KOPT-K1 (cell line): ENCODE data around the gene PDIA4.
"Not testable (repeated sequence)": the region's sequence is repeated elsewhere in the genome, so short reads cannot be mapped to it uniquely, and the experiment has no call there.

Experiments
- H3K27ac ChIP-seq: fragments of 200-600 bp; sonication (generic); 2 replicates; pipeline ENCODE4 v1.5.1; 2016; ENCODE audit warnings: antibody characterized with exemption, mild to moderate bottlenecking, low read depth, low read length; ENCODE audit not compliant: poor library complexity, severe bottlenecking
- H3K36me3 ChIP-seq: fragments of 200-600 bp; sonication (generic); 2 replicates; pipeline ENCODE4 v1.5.1; 2017; ENCODE audit warnings: antibody characterized with exemption, mild to moderate bottlenecking, low read length, moderate library complexity; ENCODE audit not compliant: insufficient read depth
- H3K9me3 ChIP-seq: fragments of 200-600 bp; sonication (generic); 2 replicates; pipeline ENCODE4 v1.5.1; 2017; ENCODE audit warnings: antibody characterized with exemption, low read length, mild to moderate bottlenecking; ENCODE audit not compliant: insufficient read depth, poor library complexity, severe bottlenecking

The PDIA4 gene

DNA sequence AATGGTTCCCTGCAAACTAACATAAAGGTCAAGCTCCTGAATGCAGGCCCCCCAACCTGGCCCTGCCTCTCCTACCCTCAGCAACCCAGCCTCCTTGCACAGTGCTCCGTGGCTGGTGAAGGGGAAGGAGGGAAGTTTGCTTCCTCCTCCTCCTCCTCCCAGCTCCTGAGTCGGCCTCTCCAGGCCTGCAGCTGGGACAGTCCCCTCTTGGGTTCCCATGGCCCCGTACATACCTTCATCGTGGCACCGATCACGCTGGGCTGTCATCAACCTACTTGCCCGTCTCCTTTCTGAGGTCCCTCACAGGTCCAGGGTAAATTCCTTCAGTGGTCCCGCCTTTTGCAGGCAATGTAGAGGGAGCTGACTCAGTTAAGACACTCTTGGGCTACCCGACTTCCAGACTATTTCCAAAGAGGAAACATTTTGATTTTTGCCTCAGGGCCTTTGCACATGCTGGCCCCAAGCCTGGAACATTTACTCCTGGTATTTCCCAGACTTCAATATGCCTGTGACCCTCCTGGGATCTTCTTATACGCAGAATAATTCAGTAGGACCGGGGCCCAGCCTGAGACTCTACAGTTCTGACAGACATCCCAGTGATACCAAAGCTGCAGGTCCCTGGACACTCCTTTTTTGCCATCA lies 26.8 kb downstream of the PDIA4 start:
- Histone ChIP-seq H3K27ac (no peak overlapping the region), H3K36me3 (peaks cover 67% of the 10 kb centered on the region)

DNA sequence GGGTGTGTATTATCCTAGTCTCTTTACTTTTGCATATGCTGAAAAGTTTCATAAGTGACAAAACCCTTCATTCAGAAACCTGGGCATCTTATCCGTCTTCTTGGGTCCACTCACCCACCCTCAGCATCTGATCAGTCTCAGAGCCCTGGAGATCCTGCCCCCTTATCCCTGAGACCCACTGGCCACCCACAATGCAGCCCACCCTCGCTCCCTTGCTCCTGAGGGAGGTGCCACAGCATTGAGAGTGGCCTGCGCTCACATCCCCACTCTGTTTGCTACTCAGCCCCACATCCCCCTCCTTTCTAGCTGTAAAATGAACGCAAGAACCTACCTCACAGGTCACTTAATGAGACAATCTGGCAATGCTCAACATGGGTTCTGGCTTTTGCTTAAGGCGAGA lies 27.3 kb downstream of the PDIA4 start:
- Histone ChIP-seq H3K27ac (no peak overlapping the region), H3K36me3 (peaks cover 62% of the 10 kb centered on the region), H3K9me3 (no peaks in the 10 kb centered on the region)

More for the DNA sequence above, 26.8 kb downstream of the PDIA4 start:
- no peaks in the 10 kb centered on the region for H3K9me3 ChIP-seq

DNA sequence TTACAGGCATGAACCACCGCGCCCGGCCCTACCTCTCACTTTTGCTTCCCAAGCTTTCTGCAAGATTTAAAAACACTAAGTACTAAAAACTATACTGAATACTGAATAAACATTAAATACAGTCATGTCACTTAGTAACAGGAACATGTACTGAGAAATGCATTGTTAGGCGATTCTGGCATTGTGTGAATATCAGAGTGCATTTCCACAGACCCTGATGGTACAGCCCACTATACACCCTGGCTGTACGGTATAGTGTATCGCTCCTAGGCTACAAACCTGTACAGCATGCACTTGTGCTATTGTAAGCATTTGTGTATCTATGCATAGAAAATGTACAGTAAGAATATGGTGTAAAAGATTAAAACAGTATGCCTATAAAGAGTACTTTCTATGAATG lies 29.1 kb downstream of the PDIA4 start:
- Histone ChIP-seq H3K9me3 (no peaks in the 10 kb centered on the region), H3K36me3 (peaks cover 44% of the 10 kb centered on the region), H3K27ac (no peak overlapping the region)

DNA sequence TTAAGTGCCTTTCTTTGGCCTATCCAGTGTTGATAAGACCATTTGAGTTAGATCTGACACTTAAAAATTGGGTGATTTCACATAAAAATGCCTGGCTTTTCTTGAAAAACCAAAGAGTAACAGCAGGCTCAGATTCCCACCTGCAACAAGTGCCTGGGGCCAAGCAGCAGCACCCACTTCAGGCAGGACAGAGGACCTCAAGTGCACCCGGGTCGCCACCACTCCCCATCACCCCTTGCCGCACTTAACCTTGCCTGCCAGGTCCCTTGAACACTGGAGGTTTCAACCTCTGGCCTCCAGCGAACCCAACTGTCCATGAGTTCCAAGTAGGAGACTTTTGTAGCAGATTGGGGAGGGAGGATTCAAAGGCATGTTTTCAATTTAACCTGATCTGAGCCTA lies 30.8 kb downstream of the PDIA4 start:
- no peak overlapping the region for H3K27ac ChIP-seq
- peaks cover 27% of the 10 kb centered on the region for H3K36me3 ChIP-seq
- no peaks in the 10 kb centered on the region for H3K9me3 ChIP-seq

DNA sequence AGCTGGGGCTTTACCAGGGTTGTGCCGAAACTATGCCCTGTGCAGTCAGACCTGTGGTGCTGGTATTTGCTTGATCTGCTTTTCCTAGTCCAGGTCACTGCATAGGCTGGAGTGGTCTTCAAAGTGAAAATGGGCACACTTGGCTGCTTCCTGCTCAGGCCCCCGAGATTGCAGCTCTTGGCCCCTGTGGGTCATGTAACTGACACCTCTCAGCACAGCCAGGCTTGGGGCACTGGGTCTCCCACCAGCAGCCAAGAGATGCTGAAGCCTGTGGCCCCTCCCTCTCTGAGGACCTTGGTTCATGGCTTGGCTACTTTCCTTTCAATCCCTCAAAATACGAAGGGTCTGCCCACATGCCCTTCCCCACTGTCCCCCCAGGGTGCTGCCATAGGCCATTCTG lies 33.7 kb downstream of the PDIA4 start:
- H3K27ac ChIP-seq = no peak overlapping the region
- H3K36me3 ChIP-seq = peaks cover under 1% of the 10 kb centered on the region; the same call in 1 of the 2 replicates
- H3K9me3 ChIP-seq = no peaks in the 10 kb centered on the region

DNA sequence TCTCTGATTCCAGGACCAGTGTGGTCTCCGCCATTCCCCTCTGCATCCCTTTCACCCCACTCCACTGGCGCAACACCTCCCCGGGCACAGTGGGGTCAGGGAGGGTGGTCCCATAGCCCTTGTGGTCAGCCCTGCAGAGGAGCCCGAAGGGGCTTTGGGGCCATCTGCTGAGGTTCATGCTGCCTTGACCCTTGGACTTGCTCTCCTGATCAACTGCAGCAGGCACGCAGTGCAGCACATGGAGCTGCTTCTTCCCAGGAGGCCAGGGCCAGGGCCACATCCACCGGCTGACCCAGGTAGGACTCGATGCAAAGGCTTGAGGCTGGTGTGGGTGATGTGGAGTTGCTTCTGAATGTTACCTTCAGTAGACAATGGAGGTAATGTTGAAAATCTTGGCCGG lies 35.1 kb downstream of the PDIA4 start:
- H3K36me3 ChIP-seq = no peaks in the 10 kb centered on the region
- no peak overlapping the region for H3K27ac ChIP-seq

DNA sequence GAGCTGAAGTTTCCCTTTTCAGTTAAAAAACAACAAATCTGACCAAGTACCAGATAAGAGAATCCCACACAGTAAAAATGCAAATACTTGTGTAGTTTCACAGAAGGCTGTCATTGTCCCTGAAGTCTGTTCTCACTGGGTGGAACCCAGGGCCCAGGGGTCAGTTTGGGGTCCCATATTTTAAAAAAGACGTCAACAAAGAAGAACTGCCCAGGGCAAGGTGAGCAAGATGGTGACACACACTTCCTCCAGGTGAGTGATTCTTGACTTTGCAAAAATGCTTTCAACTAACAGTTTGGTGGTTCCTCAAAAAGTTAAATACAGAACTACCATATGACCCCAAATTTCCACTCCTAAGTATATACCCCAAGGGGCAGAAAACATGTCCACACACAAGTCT lies 36.8 kb downstream of the PDIA4 start:
- Histone ChIP-seq H3K9me3 (no peaks in the 10 kb centered on the region), H3K36me3 (no peaks in the 10 kb centered on the region), H3K27ac (no peak overlapping the region)

More for the DNA sequence above, 35.1 kb downstream of the PDIA4 start:
- H3K9me3 ChIP-seq = no peaks in the 10 kb centered on the region

DNA sequence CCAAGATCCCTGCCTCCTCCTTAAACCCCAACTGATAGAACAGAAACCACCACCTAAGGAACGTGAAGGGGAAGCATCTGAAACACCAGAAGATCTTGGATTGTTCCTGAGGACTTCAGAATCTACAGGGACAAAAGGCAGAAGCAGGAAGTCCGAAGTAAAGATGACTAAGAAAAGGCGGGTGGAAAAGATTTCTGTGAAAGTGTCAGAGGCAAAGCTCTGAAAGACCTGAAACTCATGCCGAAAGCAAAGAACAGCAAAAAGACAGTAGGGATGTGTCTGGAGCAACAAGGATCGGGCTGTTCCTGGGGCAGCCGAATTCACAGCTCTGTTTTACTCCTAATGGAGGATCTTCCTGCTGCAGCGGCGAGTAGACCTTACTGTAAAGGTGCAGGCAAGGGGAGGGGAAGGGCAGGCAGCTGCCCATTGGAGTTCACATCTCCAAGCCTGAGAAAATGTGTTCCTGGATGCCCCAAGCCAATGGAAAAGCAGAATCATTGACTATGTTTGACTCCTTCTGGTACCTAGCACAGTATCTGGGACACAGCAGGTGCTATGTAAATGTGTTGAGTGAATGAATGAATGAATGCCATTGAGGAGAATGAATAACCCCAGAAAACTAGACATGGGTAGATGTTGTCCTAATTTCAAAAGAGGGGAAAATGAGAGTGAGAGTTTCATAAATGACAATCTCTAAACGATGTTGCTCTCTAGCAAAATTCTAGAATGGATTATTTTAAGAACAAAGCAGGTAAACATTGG lies 40.4 kb downstream of the PDIA4 start:
- no peaks in the 10 kb centered on the region for H3K36me3 ChIP-seq
- H3K9me3 ChIP-seq = no peaks in the 10 kb centered on the region
- peak overlapping the region; percentile 58 for H3K27ac ChIP-seq

DNA sequence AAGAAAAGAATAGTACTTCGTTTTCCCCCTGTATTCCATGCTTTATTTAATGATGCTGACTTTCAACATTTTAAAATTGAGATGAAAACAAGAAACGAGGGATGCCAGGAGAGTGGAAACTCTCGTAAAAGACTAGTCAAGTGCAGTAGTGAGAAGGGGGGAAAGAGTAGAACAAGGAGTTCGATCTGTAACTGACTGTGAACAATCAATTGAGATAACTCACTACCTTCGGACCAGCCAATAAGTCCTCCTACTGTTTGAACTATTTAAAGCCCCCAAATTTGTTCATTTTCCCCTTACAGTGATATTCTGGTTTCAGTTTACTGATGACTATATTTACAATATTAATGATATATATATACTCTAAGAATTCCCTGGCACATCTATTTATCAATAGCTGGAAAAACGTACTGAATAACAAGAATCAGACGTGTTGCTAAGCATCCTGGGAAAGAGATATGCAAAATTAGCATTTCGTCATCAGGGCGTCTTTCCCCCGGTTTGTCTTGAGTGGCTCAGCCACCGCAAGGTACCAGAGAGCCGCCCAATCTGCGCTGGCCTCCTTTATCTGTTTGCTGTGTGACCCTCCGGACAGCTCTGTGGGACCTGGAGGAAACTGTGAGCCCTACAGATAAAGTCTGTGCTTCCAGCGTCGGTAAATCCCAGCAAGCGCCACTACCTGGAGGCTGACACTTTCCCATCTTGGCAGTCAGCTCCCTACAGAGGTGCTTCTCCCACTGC lies 41.1 kb downstream of the PDIA4 start:
- Histone ChIP-seq H3K27ac (peak overlapping the region; percentile 58), H3K9me3 (no peaks in the 10 kb centered on the region), H3K36me3 (no peaks in the 10 kb centered on the region)

DNA sequence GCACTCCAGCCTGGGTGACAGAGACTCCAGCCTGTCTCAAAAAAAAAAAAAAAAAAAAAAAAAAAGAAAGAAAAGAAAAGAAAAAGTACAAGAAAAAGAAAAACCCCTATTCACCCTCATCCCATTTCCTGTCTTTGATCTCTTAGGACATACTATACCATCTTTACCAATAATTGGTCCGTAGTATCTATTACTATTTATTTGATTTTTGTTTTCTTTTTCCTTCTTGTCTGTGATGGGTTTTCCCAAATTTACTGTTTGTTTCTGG lies 41.6 kb downstream of the PDIA4 start:
- no peaks in the 10 kb centered on the region for H3K36me3 ChIP-seq
- H3K27ac ChIP-seq = no peak overlapping the region
- H3K9me3 ChIP-seq = no peaks in the 10 kb centered on the region

DNA sequence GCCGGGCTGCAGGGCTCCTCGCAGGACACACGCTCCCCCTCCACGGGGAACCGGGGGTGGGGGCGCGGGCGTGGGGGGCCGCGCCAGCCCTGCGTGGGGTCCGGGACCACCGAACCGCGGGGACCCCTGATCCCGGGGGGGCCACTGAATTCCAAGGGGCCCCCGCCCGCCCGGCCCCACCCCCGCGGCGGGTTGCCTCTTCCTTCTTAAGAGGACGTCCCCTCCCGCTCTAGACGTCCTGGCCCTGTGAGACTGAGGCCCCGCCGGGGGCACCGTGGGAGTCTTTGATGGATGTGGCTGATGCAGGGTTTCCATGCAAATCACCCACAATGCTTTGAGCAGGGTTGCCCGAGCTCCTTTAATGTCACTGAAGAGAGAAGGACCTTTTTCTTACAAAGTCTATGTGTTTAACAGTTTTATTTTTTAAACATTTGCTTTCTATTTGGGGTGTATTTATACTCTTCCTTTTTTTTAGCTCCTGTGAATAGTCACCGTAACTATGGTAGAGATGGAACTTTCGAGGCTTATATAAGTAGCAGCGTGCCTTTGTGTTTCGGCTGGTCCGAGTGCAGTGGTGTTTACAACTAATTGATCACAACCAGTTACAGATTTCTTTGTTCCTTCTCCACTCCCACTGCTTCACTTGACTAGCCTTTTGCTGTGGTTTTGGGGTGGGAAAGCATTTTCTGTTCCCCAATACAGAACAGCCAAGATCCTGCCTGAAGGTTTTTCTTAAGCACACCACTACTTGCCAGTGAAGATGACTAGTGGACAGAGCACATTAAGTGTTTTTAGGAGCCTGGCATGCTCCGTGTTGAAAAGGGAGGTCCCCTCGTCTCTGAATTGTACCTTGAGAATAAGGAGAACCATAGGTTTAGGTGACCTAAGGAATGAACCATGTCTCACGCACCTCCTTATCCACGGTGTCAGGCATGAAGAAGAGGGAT lies 44.8 kb downstream of the PDIA4 start:
- Histone ChIP-seq H3K36me3 (no peaks in the 10 kb centered on the region), H3K27ac (peak overlapping the region; percentile 41), H3K9me3 (no peaks in the 10 kb centered on the region)

DNA sequence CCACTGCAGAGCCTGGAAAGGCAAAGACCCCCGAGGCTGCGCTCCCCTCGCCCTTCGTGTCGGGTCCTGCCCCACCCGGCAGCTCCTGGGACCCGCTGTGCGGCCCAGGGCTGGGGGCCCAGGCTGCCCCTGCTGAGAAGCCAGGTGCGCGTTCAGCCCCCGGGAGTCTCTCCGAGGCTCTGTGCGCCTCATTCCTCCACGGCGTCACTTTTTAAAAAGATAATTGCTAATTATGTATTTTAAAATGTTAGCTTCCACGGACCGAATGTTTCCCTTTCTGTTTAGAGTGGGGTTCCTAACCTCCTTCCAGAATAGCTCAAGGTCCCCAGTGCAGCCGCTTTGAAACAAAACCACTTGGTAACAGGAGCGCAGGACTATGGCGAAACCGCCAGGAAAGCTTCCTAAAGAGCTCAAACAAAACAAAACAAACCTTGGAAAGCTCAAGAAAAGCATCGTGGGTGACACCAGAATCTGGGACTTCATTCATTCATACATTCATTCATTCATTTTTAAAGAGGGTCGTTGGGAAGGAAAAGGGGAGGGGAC lies 45.6 kb downstream of the PDIA4 start:
- peak overlapping the region; percentile 41 for H3K27ac ChIP-seq
- no peaks in the 10 kb centered on the region for H3K9me3 ChIP-seq
- H3K36me3 ChIP-seq = no peaks in the 10 kb centered on the region

DNA sequence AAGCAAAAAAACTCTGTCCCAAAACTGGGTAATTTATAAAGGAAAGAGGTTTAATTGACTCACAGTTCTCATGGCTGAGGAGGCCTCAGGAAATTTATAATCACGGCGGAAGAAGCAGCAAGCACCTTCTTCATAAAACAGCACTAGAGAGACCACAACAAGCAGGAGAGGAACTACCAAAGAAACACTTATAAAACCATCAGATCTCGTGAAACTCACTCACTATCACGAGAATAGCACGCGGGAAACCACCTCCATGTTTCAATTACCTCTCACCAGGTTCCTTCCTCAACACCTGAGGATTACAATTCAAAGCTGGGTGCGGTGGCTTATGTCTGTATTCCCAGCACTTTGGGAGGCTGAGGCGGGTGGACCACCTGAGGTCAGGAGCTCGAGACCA lies 48.5 kb downstream of the PDIA4 start:
- Histone ChIP-seq H3K27ac (no peak overlapping the region), H3K9me3 (no peaks in the 10 kb centered on the region), H3K36me3 (no peaks in the 10 kb centered on the region)

DNA sequence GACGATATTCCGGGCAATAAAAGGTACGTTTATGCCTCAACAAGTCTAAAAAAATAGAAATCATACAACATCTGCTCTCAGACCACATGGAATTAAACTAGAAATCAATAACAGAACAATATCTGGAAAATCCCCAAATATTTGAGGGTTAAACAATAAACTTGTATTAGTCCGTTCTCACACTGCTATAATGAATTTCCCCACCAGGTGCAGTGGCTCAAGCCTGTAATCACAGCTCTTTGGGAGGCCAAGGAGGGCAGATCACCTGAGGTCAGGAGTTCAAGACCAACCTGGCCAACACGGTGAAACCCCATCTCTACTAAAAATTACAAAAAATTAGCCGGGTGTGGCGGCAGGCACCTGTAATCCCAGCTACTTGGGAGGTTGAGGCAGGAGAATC lies 49.2 kb downstream of the PDIA4 start:
- H3K27ac ChIP-seq, H3K36me3 ChIP-seq, H3K9me3 ChIP-seq: not testable (repeated sequence)
